Karpas-422 (cell line): ENCODE data around the gene ADGRG1. TPM values are rescaled to one million over a fixed set of nuclear protein-coding genes. Genes with fewer than 3 reads are reported as not detected.

ENCODE experiments used
- DNase-seq: peaks from one replicate; pipeline ENCODE4 v3.0.0-alpha.2; 2015
- H2AFZ ChIP-seq: fragments of 200-600 bp; sonication (generic); 2 replicates; pipeline ENCODE4 v1.6.1; 2014; ENCODE audit warnings: antibody characterized with exemption, low read length, mixed read lengths
- H3K27ac ChIP-seq: fragments of 200-600 bp; sonication (generic); 2 replicates; pipeline ENCODE4 v1.5.1; 2014; ENCODE audit warnings: mild to moderate bottlenecking, low read length, moderate library complexity
- H3K27me3 ChIP-seq: fragments of 200-600 bp; sonication (generic); 2 replicates; pipeline ENCODE4 v1.6.1; 2014; ENCODE audit warnings: low read length, mixed read lengths
- H3K36me3 ChIP-seq: fragments of 200-600 bp; sonication (generic); 2 replicates; pipeline ENCODE4 v1.6.1; 2014; ENCODE audit warnings: low read length, mixed read lengths; ENCODE audit not compliant: insufficient read depth
- H3K4me1 ChIP-seq: fragments of 200-600 bp; sonication (generic); 2 replicates; pipeline ENCODE4 v1.6.1; 2014; ENCODE audit warnings: mild to moderate bottlenecking, low read length, mixed read lengths
- H3K4me2 ChIP-seq: fragments of 200-600 bp; sonication (generic); 2 replicates; pipeline ENCODE4 v1.6.1; 2014; ENCODE audit warnings: low read length, low read depth, mild to moderate bottlenecking; ENCODE audit not compliant: poor library complexity, severe bottlenecking
- H3K4me3 ChIP-seq: fragments of 200-600 bp; sonication (generic); 2 replicates; pipeline ENCODE4 v1.5.1; 2014; ENCODE audit warnings: mild to moderate bottlenecking, antibody characterized with exemption, low read length, mixed read lengths
- H3K79me2 ChIP-seq: fragments of 200-600 bp; sonication (generic); 2 replicates; pipeline ENCODE4 v1.6.1; 2014; ENCODE audit warnings: mild to moderate bottlenecking, low read length, mixed read lengths
- H3K9ac ChIP-seq: fragments of 200-600 bp; sonication (generic); 2 replicates; pipeline ENCODE4 v1.6.0; 2014; ENCODE audit warnings: low read length
- H3K9me2 ChIP-seq: fragments of 200-600 bp; sonication (generic), shearing (Covaris generic); replicated peaks from 2 replicates; pipeline ENCODE4 v1.6.0; 2014; ENCODE audit warnings: mild to moderate bottlenecking, low read length, moderate library complexity; ENCODE audit not compliant: insufficient read depth
- H3K9me3 ChIP-seq: fragments of 300-700, 200-600 bp; sonication (generic); 2 replicates; pipeline ENCODE4 v1.6.1; 2014; ENCODE audit warnings: low read length, mixed read lengths
- H4K20me1 ChIP-seq: fragments of 200-600 bp; sonication (generic); 2 replicates; pipeline ENCODE4 v1.6.1; 2014; ENCODE audit warnings: mild to moderate bottlenecking, antibody characterized with exemption, low read length, low read depth; ENCODE audit not compliant: insufficient read depth
- total RNA-seq: library from RNA; depleted of rRNA; stranded (reverse); fragments of >200 nt; shearing (Covaris generic); gene quantifications from 2 replicates; pipeline ENCODE4 v1.2.3, GENCODE V29; 2014; ENCODE audit warnings: low replicate concordance

The ADGRG1 gene
- total RNA-seq, 1 experiment from 2014 or later: not detected

- Histone ChIP-seq H3K27me3 (no peaks in the 10 kb centered on the region), H3K9me3 (no peaks in the 10 kb centered on the region), H3K36me3 (no peaks in the 10 kb centered on the region), H3K27ac (no peak overlapping the region), H4K20me1 (no peaks in the 10 kb centered on the region), H3K4me3 (no peak overlapping the region), H3K4me1 (no peaks in the 10 kb centered on the region), H3K9me2 (no peaks in the 10 kb centered on the region), H3K4me2 (no peak overlapping the region), H3K79me2 (no peaks in the 10 kb centered on the region), H2AFZ (no peak overlapping the region), H3K9ac (no peak overlapping the region)
- DNase-seq: no peak
These were observed 52.5 kb downstream of the ADGRG1 start for GRCh38 chr16:57680842-57681375.

GRCh38 chr16:57681950-57682728, 53.7 kb downstream of the ADGRG1 start:
- Histone ChIP-seq H3K36me3 (no peaks in the 10 kb centered on the region), H4K20me1 (no peaks in the 10 kb centered on the region), H3K27me3 (no peaks in the 10 kb centered on the region)

GRCh38 chr16:57682809-57683635, 54.6 kb downstream of the ADGRG1 start:
- no peaks in the 10 kb centered on the region for H3K27me3 ChIP-seq

More at GRCh38 chr16:57681950-57682728, 53.7 kb downstream of the ADGRG1 start:
- no peak for DNase-seq
- H3K9me2 ChIP-seq: no peaks in the 10 kb centered on the region
- no peak overlapping the region for H3K9ac ChIP-seq
- no peaks in the 10 kb centered on the region for H3K4me1 ChIP-seq
- H2AFZ ChIP-seq: no peak overlapping the region
- H3K4me2 ChIP-seq: no peak overlapping the region
- no peaks in the 10 kb centered on the region for H3K79me2 ChIP-seq
- no peaks in the 10 kb centered on the region for H3K9me3 ChIP-seq
- H3K4me3 ChIP-seq: no peak overlapping the region
- no peak overlapping the region for H3K27ac ChIP-seq

GRCh38 chr16:57683636-57684545, 55.5 kb downstream of the ADGRG1 start:
- no peak for DNase-seq
- Histone ChIP-seq H3K4me2 (no peak overlapping the region), H3K4me3 (no peak overlapping the region), H3K79me2 (no peaks in the 10 kb centered on the region), H3K27me3 (no peaks in the 10 kb centered on the region), H4K20me1 (no peaks in the 10 kb centered on the region), H3K36me3 (no peaks in the 10 kb centered on the region), H3K4me1 (no peaks in the 10 kb centered on the region), H3K9me2 (no peaks in the 10 kb centered on the region), H2AFZ (no peak overlapping the region), H3K27ac (no peak overlapping the region), H3K9ac (no peak overlapping the region), H3K9me3 (no peaks in the 10 kb centered on the region)

More at GRCh38 chr16:57682809-57683635, 54.6 kb downstream of the ADGRG1 start:
- H3K36me3 ChIP-seq: no peaks in the 10 kb centered on the region
- H3K4me2 ChIP-seq: no peak overlapping the region
- no peak overlapping the region for H3K27ac ChIP-seq
- H2AFZ ChIP-seq: no peak overlapping the region
- no peaks in the 10 kb centered on the region for H4K20me1 ChIP-seq
- H3K4me1 ChIP-seq: no peaks in the 10 kb centered on the region
- no peaks in the 10 kb centered on the region for H3K9me2 ChIP-seq
- H3K79me2 ChIP-seq: no peaks in the 10 kb centered on the region
- H3K4me3 ChIP-seq: no peak overlapping the region
- no peak for DNase-seq
- no peak overlapping the region for H3K9ac ChIP-seq
- no peaks in the 10 kb centered on the region for H3K9me3 ChIP-seq

- Histone ChIP-seq H3K4me3 (no peak overlapping the region), H3K36me3 (no peaks in the 10 kb centered on the region), H4K20me1 (no peaks in the 10 kb centered on the region), H3K4me2 (no peak overlapping the region), H3K27ac (no peak overlapping the region), H3K9me3 (no peaks in the 10 kb centered on the region), H3K4me1 (no peaks in the 10 kb centered on the region), H2AFZ (no peak overlapping the region), H3K9me2 (no peaks in the 10 kb centered on the region), H3K79me2 (no peaks in the 10 kb centered on the region), H3K9ac (no peak overlapping the region), H3K27me3 (no peaks in the 10 kb centered on the region)
- DNase-seq: no peak
These were observed 56.4 kb downstream of the ADGRG1 start for GRCh38 chr16:57684626-57685358.

- DNase-seq: no peak
These were observed 57.2 kb downstream of the ADGRG1 start for GRCh38 chr16:57685633-57686032.

GRCh38 chr16:57686577-57686976, 58.1 kb downstream of the ADGRG1 start:
- Histone ChIP-seq H3K9ac (no peak overlapping the region), H3K9me2 (no peaks in the 10 kb centered on the region), H4K20me1 (no peaks in the 10 kb centered on the region), H3K79me2 (no peaks in the 10 kb centered on the region), H3K27me3 (no peaks in the 10 kb centered on the region), H3K36me3 (no peaks in the 10 kb centered on the region), H3K4me3 (no peak overlapping the region), H3K9me3 (no peaks in the 10 kb centered on the region), H3K27ac (no peak overlapping the region), H2AFZ (no peak overlapping the region), H3K4me1 (no peaks in the 10 kb centered on the region), H3K4me2 (no peak overlapping the region)
- no peak for DNase-seq

More at GRCh38 chr16:57685633-57686032, 57.2 kb downstream of the ADGRG1 start:
- Histone ChIP-seq H3K36me3 (no peaks in the 10 kb centered on the region), H3K27me3 (no peaks in the 10 kb centered on the region), H3K27ac (no peak overlapping the region), H3K4me2 (no peak overlapping the region), H4K20me1 (no peaks in the 10 kb centered on the region), H3K4me1 (no peaks in the 10 kb centered on the region), H3K9ac (no peak overlapping the region), H3K79me2 (no peaks in the 10 kb centered on the region), H3K9me3 (no peaks in the 10 kb centered on the region), H3K4me3 (no peak overlapping the region), H2AFZ (no peak overlapping the region), H3K9me2 (no peaks in the 10 kb centered on the region)
